Stimulated activated CD4-positive, alpha-beta T cell treated with anti-CD3 and anti-CD28 coated beads, Interleukin-1b, Interleukin-23, amount 100 ng/mL, for 1 hour (primary cell): ENCODE data around the gene CCDC30.
"Not testable (repeated sequence)": the region's sequence is repeated elsewhere in the genome, so short reads cannot be mapped to it uniquely, and the experiment has no call there.

ENCODE experiments used
- DNase-seq, 2 donors: peaks; one replicate each; pipeline ENCODE4 v3.0.0-alpha.2; 2020; ENCODE audit warnings: low read depth in 2 of 2

Gene CCDC30

DNA sequence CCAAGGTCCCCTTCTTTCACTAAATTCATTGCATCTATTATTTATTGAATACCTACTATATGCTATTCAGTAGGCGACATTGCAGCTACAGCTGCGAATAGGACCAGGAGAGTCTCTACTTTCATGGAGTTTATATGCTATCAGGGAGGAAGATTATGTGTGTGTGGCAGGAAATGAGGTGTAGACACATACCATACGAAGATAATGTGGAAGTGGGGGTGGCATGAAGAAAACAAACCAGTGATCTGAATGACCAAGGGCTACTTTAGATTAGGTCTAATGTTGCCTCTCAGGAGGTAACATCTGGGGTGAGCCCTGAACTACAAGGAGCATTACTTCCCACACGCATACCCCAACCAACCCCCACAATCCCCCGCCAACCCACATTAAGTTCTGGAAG, 194.1 kb downstream of the CCDC30 start:
- no peak for DNase-seq

DNA sequence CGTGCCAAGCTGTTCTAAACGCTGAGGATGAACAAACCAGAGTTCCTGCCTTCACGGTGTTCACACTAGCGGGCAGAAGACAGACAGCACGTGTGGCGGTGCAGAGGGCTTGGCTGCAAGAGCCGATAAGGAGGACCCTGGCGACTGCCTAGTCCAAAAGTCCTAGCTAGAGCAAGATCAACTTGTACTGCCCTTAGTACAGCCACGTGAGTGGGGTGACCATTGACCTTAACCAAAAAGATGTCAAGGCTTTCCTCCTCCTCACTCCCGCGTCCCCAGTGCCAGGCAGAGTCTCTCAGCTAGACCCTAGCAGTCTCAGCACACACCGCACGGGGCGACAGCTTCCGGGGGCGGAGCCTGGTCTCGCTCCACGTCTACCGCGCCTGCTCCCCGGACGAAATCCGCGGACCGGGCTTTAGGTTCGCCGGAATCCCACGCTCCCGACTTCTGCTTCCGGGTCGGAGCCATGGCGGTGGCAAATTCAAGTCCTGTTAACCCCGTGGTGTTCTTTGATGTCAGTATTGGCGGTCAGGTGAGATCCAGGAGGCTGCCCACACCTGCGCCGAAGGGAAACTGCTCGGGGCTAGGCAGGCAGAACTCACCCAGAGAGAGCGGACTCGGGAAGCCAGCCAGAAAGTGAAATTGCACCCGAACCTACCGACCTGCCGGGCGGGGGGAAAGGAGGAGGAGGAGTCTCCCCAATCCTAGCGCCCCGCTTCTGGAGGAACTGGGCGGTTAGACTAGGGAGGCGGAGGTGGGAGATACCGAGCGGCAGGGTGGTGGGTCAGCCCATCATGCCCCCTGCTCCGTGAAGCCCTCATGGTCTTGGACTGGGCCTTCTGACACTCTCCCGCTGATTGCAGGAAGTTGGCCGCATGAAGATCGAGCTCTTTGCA, 195.1 kb downstream of the CCDC30 start, which contains the start of gene PPIH:
TSS of gene PPIH (plus strand) at position 443 of the 896 bp plus-strand sequence. CDS start at position 467, 24 bp downstream.
- peak; percentile 74 to 84 for DNase-seq

DNA sequence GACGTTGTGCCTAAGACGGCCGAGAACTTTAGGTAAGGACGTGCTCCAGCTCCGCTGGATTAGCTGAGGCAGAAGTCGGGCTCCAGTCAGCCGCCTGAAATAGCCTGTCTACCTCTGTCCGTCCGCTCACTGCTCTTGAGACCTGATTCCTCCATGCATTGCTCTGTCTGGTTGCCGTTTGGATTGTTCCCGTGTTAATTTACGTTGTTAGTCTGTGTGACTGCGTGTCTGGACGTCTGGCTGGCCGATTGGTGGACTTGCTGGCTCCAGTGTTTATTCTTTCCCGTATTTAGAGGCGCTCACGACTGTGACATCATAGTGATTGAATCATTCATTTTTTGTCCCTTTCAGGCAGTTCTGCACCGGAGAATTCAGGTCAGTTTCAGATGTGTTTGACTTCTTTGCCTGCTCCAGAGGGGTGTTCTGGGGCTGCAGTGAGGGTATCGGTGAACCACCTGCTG, 195.8 kb downstream of the CCDC30 start:
- no peak for DNase-seq

DNA sequence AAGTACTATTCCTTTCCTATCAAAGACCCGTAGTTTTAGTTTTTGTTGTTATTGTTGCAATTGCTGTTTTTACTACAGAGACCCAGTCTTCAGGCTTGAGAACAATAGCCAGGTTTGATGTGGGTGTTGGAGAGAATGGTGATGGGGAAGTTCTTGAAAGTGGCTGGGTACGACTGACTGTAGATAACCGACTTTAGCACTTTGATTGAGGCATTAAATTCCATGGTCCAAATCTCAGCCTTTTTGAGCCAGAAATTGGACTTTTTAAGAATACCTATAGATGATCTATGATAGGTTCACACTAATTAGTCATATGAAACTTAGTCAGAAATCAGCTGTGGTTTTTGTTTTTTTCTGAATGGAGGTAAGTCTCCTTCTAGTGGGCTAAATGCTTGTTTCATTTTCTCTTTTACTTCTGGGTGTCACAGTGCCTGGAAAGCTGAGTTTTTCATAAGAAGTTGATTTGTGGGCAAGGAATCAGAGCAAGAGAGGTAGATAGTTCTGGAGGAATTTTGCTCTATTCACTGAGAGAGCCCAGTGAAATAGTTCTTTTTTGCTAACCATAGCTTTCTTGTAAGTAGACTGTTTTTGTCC, 197.9 kb downstream of the CCDC30 start:
- DNase-seq, result no peak

DNA sequence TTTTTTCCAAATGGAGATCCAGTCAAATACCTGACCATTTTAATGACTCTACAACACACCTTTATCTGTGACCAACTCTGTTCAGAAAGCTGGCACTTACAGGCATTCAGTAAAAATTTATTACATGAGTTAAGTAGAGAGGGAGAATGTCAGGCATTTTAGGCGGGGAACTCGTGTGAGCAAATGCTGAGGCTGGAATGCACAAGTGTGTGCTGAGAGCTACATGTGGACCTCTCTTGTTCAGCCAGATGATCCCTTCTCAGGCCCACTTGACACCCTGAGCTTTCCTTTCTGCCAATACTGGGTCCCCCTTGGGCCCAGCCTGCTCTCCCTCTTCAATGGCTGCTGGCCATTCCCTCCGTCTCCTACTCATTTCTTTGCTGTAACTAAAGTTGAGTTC, 206.8 kb downstream of the CCDC30 start:
- no peak for DNase-seq

DNA sequence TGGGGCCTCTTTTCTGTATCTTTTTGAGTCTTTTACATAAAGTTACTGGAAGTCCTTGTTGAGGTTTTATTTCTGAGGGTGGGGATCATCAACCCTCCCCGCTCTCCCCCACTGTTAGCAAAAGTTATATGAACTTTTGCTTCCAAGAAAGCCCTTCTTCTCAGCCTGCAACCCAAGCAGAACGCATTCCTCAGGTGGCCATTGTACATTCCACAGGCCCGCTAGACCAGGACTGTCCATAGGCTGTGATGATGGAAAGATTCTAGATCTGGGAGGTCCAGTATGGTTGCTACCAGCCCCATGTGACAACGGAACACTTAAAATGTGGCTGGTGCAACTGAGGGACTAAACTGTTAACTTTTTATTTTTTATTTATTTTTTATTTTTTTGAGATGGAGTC, 207.3 kb downstream of the CCDC30 start:
- DNase-seq, result no peak

DNA sequence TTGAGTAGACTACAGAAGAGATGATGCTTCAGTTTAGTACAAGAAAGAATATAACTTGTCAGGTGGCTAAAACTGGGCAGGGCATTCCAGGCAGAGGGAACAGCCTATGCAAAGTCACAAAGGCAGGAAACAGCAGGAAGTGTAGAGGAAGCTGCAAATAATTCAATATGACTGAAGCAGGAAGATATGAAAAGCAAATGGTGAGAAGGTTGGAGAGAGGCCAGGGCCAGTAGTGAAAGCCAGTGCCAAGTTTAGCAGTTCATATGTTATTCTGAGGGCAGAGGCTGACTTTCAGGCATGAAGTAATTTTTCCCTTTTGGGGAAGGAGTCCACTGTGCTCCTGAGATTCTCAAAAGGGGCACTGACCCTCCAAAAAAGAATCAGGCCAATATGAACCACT, 211.1 kb downstream of the CCDC30 start:
- DNase-seq, result no peak

DNA sequence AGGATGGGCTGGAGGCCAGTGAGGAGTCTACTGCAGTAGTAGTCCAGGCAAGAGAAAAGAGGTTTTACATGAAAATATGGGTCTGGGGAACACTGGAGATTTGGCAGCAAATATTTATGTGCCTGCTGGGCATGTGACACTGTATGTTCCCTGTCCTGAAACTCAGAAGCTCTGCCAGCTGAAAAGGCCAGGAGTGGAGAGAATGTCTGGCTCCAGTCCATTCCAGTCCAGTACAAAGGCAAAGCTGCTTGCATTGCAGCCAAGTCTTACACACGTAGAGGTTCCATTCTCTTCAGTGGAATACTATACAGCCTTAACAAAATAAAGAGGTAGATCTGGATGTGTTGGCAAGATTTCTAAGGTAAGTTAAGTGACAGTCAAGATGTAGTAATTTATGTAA, 211.6 kb downstream of the CCDC30 start:
- DNase-seq, result no peak

DNA sequence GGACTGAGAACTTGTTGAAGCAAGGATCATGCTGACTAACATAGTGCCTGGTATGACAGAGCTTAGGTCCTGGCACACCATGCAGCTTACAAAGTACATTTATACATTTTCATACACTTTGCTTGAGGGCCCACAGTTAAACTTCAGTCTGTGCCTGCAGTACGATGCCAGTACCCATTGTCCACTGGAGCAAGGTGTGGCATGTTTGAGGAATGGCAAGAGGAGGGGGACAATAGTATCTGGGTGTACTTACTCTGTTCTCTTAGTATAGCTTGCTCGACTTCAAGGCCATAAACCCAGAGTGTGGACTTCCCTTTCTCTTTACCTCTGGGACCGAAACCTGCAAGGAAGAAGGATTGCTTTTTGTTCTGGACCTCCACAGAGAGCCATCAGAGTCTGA, 212.4 kb downstream of the CCDC30 start:
- DNase-seq, result no peak

DNA sequence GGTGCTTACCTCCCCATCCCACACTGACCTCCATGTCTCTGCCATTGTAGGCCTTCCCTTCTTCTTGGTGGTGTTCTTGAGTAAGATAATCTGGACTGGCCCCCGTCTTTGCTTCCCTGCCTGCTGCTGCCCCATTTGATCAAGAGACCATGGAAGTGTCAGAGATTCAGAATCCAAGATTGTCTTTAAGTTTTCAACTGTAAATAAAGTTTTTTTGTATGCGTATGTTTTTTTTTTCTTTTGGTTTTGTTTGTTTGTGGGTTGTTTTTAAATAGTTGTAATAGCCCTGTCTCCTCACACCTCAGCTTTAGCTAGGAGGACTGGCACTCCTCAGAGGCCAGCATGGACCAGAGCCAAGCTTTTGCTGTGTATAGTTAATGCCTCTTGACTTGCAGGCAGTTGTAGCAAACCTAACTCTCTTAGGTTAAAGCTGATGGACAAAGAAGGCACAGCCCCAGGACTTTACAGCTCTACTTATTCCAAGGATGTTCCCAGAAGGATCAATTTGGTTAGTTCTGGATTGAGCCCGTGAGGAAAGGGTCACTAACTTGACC, 213.5 kb downstream of the CCDC30 start:
- DNase-seq, result no peak

DNA sequence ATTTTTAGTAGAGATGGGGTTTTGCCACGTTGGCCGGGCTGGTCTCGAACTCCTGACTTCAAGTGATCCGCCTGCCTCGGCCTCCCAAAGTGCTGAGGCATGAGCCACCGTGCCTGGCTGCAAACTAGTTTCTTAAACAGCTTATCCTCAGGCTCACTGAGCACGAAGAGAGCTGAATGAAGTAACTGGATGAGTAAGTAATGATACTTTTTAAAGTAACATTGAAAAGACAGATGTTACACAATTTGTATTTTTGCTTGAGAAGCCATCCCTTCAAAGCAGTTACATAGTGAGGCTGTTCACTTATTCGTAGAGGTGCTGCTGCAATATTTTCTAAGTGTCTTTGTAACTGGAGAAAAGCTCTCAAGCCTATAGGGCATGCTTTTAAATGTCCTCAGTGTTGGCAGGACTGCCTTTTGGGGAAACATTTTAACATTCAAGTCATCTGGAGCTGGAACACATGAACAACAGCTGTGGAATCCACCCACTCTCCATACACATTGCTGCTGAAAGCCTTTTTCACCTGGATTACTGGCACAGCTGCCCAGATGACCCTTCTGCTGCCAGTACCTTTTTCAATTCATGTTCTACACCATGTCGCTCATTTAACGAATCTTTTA, 216.4 kb downstream of the CCDC30 start:
- no peak for DNase-seq

DNA sequence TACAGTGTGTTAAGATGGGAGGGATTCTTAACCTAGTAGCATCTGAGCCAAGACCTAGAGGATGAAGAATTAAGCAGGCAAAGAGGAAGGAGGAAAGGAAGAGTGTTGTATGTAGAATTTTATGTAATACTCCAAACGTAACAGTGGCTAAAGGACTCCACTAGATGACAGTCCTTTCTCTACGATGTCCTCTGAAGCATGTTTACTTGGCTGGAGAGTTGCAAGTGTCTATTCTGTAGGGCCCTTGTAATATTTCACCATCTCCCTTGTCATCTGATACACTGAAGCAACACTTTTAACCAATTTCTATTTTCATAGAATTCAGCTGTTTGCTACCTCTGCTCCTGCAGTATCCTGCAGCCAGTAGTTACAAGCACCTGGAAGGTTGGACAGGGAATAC, 217.0 kb downstream of the CCDC30 start:
- no peak for DNase-seq

DNA sequence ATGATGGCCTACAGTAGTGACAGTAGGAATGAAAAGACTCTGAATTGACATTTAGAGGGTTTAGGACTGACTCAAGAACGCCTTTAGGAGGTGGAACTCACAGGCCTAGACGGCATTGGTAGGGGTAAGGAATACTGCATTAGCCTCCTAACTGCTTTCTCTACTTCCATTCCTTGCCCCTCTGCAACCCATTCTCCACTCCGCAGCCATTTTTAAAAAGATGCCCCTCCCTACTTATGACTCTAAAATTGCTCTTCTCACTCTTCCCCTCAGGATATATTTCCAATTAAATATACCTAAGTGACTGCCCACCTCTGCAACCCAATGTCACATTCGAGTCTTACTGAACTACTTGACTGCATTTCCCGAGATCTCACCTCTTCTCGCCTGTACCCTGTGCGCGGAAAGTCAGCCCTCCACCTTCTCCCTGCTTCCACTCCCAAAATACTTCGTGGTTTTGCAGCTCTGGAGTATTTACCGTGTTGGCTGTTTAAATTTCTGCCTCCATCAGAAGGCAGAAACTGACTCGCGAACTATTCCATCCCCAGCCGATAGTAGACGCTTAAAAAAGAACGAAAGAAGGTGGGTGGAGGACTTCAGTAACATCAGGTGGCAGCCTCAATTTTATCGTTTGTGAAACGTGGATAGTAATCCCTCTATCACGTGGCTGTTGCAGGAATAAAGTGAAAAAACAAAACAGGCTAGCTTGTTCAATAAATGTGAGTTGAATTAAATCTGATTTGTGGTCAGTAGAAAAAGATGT, 218.0 kb downstream of the CCDC30 start:
- DNase-seq, result no peak

DNA sequence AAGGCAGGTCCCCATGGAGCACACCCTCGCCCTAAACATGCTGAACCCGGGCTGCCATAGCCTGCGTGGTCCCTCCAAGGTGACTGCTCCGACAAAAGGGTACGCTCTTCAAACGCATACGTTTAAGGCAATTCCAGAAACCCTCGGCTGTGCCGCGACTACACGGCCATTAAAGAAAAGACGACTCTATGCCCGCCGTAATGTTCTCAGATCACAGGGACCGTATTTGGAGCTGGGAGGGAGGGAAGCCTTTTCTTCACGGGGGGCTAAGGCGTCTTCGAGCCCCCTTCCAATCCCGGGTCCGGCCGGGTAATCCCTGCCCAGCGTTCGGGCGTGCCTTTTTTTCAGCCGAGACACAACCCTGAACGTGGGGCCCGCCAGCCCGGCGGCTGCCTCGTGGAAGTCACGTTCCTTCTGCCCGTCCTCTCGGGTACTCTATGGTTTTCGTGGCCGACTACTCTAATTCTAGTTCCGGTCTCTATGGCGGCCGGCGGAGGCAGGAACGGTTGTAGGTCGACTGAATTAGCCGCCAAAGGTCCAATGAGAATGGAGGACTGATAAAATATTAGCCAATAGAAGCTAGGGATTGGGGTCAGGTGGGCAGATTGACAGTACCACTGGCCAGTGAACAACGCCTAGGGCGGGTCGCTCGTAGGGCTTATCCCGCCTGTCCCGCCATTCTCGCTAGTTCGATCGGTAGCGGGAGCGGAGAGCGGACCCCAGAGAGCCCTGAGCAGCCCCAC, 218.8 kb downstream of the CCDC30 start, which contains the start of gene YBX1:
TSS of gene YBX1 (plus strand) at position 678 of the 743 bp plus-strand sequence. CDS start 148 bp downstream, outside the sequence.
- DNase-seq, result peak; percentile 87 to 88

DNA sequence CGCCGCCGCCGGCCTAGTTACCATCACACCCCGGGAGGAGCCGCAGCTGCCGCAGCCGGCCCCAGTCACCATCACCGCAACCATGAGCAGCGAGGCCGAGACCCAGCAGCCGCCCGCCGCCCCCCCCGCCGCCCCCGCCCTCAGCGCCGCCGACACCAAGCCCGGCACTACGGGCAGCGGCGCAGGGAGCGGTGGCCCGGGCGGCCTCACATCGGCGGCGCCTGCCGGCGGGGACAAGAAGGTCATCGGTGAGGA, 219.3 kb downstream of the CCDC30 start:
- DNase-seq, result not testable (repeated sequence)

DNA sequence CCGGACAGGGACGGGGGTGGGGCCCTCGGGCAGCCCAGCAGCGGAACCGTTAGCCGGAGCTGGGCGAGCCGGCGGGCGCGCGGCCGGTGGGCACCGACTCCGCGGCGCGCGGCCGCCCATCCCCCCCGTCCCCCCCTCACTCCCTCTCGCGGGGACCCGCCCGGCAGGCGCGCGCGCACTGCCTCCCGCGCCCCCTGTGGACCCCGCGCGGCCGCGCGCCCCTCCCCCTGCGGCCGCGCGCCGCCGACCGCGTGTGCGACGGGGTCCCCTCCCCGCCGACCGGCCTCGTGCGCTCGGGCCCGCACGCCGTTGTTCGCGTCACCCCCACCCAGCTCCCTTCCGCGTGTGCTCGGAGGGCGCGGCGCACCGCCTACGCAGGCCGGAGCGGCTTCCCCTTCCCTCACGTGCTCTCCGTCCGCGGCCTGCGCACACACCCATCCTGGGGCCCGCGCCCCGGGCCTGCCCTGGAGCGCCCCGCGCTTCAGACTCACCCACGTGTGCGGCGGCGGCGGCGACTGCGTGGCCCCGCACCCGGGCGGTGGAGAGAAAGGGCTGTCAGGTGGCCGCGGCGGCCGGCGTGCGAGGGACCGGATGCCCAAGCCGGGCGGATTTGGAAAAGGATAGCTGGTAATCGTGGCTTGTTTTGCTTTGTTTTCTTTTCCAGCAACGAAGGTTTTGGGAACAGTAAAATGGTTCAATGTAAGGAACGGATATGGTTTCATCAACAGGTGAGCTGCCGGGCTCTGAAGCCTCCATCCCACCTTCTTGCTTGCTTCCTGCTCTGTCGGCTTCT, 219.8 kb downstream of the CCDC30 start:
- peak; percentile 21 to 35 for DNase-seq

DNA sequence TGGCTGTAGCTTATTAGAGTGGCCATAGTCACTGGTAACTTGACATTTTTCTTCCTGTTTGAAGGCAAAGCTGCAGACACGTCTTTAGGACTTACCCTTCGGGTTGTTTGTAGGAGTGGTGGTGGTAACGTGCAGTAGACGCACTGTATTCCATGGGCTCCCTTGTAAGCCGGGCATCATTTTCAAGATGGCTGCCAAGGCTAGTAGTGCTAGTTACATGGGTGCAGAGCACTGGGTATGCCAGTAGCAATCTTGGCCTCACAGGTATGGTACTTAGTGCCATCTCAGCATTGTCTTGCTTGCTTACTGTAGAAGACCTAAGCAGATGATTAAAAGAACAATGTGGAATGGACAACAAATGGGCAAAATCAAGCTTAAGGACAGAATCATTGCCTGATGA, 221.1 kb downstream of the CCDC30 start:
- no peak for DNase-seq

DNA sequence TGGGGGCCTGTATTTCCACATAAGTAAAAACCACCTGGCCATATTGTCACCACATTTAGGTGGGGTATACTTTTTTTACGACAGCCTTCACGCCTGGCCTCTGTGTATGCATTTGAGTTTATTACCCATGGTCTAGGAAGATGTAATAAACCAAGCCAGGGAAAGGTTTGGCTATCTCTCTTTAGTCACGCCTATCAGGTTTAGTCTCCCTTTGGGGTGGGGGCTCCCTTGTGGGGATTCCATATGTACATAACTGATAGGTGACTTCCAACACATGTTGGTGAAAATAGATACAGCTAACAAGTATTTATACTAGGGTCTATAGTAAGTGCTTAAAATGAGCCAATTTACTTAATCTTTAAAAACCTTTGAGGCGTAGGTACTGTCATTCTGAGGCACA, 223.3 kb downstream of the CCDC30 start:
- no peak for DNase-seq

DNA sequence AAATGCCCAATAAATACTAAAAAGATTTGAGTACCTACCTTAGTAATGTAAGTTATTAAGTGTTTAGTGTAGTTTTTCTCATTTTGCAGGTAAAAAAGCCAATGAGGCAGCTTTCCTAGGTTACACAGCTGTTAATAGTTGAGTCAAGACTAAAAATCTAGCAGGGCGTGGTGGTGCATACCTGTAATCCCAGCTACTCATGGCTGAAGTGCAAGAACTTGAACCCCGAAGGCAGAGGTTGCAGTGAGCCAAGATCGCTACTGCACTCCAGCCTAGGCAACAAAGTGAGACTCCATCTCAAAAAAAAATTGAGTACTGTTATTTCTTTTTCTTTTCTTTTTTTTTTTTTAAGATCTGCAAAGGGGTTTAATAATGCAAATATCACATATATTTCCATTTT, 226.8 kb downstream of the CCDC30 start:
- DNase-seq, result no peak

DNA sequence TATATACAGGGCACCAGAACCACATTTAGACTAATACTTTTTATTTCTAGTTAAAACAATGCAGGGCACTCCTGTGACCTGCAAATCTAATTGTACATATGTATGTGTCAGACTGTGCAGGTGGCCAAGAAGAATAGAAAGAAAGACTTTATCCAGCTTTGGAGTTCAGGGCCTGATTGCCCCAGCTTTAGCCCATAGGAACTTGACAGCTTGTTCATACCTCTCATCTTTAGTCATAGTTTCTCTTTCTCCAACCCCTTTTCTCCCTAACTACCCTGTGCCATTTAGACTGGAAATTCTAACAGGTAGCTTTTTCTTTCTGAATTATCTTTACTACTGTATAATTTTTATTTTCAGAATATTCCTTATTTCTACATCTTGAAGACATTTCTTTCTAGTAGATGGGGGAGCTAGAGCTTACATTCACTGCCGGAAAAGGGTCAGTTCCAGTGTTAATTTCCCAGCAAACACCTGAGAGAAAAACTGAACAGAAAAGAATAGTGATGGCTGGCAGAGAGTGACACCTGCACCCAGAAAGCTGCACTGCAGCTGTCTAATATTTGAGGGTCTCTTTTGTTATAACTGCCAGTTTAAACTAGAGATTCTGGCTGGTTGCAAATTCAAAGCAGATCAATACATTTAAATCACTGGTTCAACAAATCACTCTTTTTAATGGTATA, 227.5 kb downstream of the CCDC30 start:
- no peak for DNase-seq
